ENCODE measurements around the gene ENTPD8. TPM values are rescaled to one million over a fixed set of nuclear protein-coding genes. Genes with fewer than 3 reads are reported as not detected.
A peak's percentile ranks its signal among the peaks of the same experiment; 100 is the strongest.

Gene ENTPD8
- total and polyA plus RNA-seq, 4 donors = 0.08 to 0.45 (median 0.21) TPM

GRCh38 chr9:137392232-137393007 is 48.7 kb downstream of the ENTPD8 start:
- ATAC-seq (ENCODE audit: insufficient read depth, low FRiP score) (no peak), DNase-seq (no peak)
- TF ChIP-seq CTCF (IDR thresholded peaks at IDR 0.05; ENCODE audit: control extremely low read depth, extremely low read depth) = no peak
- Histone ChIP-seq H3K27me3 (ENCODE audit: control insufficient read depth in 3 of 3, insufficient read depth in 3 of 3, low read length in 2 of 3) (no peaks in the 10 kb centered on the region), H3K36me3 (ENCODE audit: control insufficient read depth in 4 of 4, insufficient read depth in 4 of 4, low read length in 4 of 4) (peaks cover 0 to 24% (median 3%) of the 10 kb centered on the region in 4 donors), H3K4me1 (ENCODE audit: control insufficient read depth in 5 of 5, insufficient read depth in 5 of 5, low read length in 5 of 5) (peaks cover 0 to 15% (median 0%) of the 10 kb centered on the region in 5 donors), H3K9ac (ENCODE audit: insufficient read depth in 1 of 2, low read length in 2 of 2) (no peak overlapping the region), H3K4me3 (no peak overlapping the region), H3K27ac (ENCODE audit: low read depth in 1 of 2, low read length in 1 of 2) (peak overlapping the region in 1 of 2 donors; percentile 54), H3K9me3 (ENCODE audit: control insufficient read depth in 4 of 4, insufficient read depth in 3 of 4, low read length in 3 of 4) (peaks cover 0 to under 1% (median 0%) of the 10 kb centered on the region in 4 donors)
- 95 to 96% methylated on average over 20 to 23 of the region's 23 CpGs for WGBS, 2 donors

GRCh38 chr9:137391411-137391754 is 49.8 kb downstream of the ENTPD8 start:
- 67 to 84% methylated on average over 21 to 22 of the region's 22 CpGs for WGBS, 2 donors
- ATAC-seq (ENCODE audit: insufficient read depth, low FRiP score) (no peak), DNase-seq (peak in 1 of 3 donors; percentile 48)
- Histone ChIP-seq H3K4me1 (ENCODE audit: control insufficient read depth in 5 of 5, insufficient read depth in 5 of 5, low read length in 5 of 5) (peaks cover 0 to 15% (median 0%) of the 10 kb centered on the region in 5 donors), H3K36me3 (ENCODE audit: control insufficient read depth in 4 of 4, insufficient read depth in 4 of 4, low read length in 4 of 4) (peaks cover 0 to 20% (median 0%) of the 10 kb centered on the region in 4 donors), H3K4me3 (no peak overlapping the region), H3K27me3 (ENCODE audit: control insufficient read depth in 3 of 3, insufficient read depth in 3 of 3, low read length in 2 of 3) (no peaks in the 10 kb centered on the region), H3K9me3 (ENCODE audit: control insufficient read depth in 4 of 4, insufficient read depth in 3 of 4, low read length in 3 of 4) (no peaks in the 10 kb centered on the region), H3K9ac (ENCODE audit: insufficient read depth in 1 of 2, low read length in 2 of 2) (no peak overlapping the region), H3K27ac (ENCODE audit: low read depth in 1 of 2, low read length in 1 of 2) (peak overlapping the region; percentile 24 to 85)
- TF ChIP-seq CTCF (IDR thresholded peaks at IDR 0.05; ENCODE audit: control extremely low read depth, extremely low read depth) = no peak

GRCh38 chr9:137390553-137391410 is 50.4 kb downstream of the ENTPD8 start:
- Histone ChIP-seq H3K4me3 (no peak overlapping the region), H3K27ac (ENCODE audit: low read depth in 1 of 2, low read length in 1 of 2) (peak overlapping the region; percentile 24 to 85), H3K36me3 (ENCODE audit: control insufficient read depth in 4 of 4, insufficient read depth in 4 of 4, low read length in 4 of 4) (peaks cover 0 to 20% (median 0%) of the 10 kb centered on the region in 4 donors), H3K4me1 (ENCODE audit: control insufficient read depth in 5 of 5, insufficient read depth in 5 of 5, low read length in 5 of 5) (peaks cover 0 to 15% (median 0%) of the 10 kb centered on the region in 5 donors), H3K9me3 (ENCODE audit: control insufficient read depth in 4 of 4, insufficient read depth in 3 of 4, low read length in 3 of 4) (no peaks in the 10 kb centered on the region), H3K27me3 (ENCODE audit: control insufficient read depth in 3 of 3, insufficient read depth in 3 of 3, low read length in 2 of 3) (no peaks in the 10 kb centered on the region), H3K9ac (ENCODE audit: insufficient read depth in 1 of 2, low read length in 2 of 2) (no peak overlapping the region)
- TF ChIP-seq CTCF (IDR thresholded peaks at IDR 0.05; ENCODE audit: control extremely low read depth, extremely low read depth) = no peak
- peak in 1 of 3 donors; percentile 40 for DNase-seq
- ATAC-seq (ENCODE audit: insufficient read depth, low FRiP score) = no peak
- 67 to 78% methylated on average over 42 of the region's 42 CpGs for WGBS, 2 donors

All from lung (tissue), 12 donors.